ENCODE data around the gene IMPDH1. TPM values are rescaled to one million over a fixed set of nuclear protein-coding genes. Genes with fewer than 3 reads are reported as not detected.

The IMPDH1 gene
- total and polyA plus RNA-seq, 9 of the 15 experiments (the other 6 are each of a cell fraction or from before 2014, with no cell fraction given), result 0.80 to 118 (median 64.3) TPM

DNA sequence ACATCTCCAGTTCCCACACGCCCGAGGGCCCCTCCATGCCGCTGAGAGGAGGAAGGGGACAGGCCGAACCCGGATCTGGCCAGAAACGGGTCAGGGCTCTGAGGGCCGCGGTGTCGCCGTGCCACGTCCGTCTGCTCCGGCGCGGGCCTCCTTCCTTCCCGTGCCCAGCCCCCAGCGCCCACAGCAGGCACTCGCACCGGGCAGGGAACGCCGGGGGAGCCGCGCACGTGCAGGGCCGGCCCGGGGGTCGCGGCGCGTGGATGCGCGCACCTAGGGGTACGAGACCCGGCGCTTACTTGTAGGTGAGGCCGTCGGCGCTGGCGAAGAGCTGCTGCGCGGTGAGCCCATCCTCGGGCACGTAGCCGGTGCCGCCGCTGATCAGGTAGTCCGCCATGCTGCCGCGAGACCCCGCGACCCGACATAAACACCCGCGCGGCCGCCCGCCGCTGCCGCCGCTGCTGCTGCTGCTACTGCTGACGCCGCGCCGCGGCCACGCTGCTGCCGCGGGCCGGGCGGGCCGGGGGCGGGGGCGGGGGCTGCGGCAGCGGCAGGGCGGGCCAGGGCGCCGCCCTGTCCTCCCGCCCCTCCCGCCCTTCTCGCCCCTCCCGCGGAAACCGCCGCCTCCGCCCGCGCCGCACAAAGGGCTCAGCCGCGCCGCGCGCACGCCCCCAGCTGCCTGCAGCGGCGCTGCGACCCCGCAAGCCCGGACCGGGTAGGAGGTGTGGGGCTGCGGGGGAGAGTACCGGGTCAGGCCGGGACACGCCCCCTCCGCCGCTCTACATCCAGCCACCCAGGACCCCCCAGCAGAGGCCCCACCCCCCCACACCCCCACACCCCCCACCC lies 4.1 kb downstream of the IMPDH1 start (continued):
- TF ChIP-seq ZNF436 (CRISPR knock-in tag; IDR thresholded peaks at IDR 0.05) (no peak), SP2 (IDR thresholded peaks at IDR 0.05; ENCODE audit: extremely low read depth, low read depth, low read length, poor library complexity, severe bottlenecking) (no peak), SRSF9 (IDR thresholded peaks at IDR 0.05; ENCODE audit: borderline replicate concordance, low read depth, low read length) (no peak), ZBTB5 (IDR thresholded peaks at IDR 0.05) (no peak), FOS (IDR thresholded peaks at IDR 0.05; ENCODE audit: extremely low read depth, insufficient read length) (no peak), GTF2E2 (tag; IDR thresholded peaks at IDR 0.05) (no peak), ARID1B (IDR thresholded peaks at IDR 0.05) (no peak), TRIM25 (IDR thresholded peaks at IDR 0.05; ENCODE audit: borderline replicate concordance) (no peak), CCNT2 (IDR thresholded peaks at IDR 0.05; ENCODE audit: borderline replicate concordance, extremely low read depth, insufficient read length, low read depth, low read length) (peak; percentile 57), ZNF124 (CRISPR knock-in tag; IDR thresholded peaks at IDR 0.05) (no peak), ZNF79 (CRISPR knock-in tag; IDR thresholded peaks at IDR 0.05; ENCODE audit: low read depth) (no peak), JUNB (CRISPR knock-in tag; conservative IDR thresholded peaks at IDR 0.05) (0 out of 2 replicates have a peak, but pooled peaks have one; percentile 33), KLF13 (tag; IDR thresholded peaks at IDR 0.05; ENCODE audit: borderline replicate concordance, low read depth) (no peak), ZNF311 (CRISPR knock-in tag; IDR thresholded peaks at IDR 0.05) (no peak), NFE2 (IDR thresholded peaks at IDR 0.05; ENCODE audit: low read depth) (no peak), RB1 (IDR thresholded peaks at IDR 0.05; ENCODE audit: low read depth) (peak; percentile 77; the same call in 1 of the 2 replicates), KLF6 (CRISPR knock-in tag; IDR thresholded peaks at IDR 0.05; ENCODE audit: borderline replicate concordance) (no peak), LCOR (CRISPR knock-in tag; IDR thresholded peaks at IDR 0.05) (no peak), NBN (IDR thresholded peaks at IDR 0.05; ENCODE audit: low read depth) (no peak), KDM2B (CRISPR knock-in tag; IDR thresholded peaks at IDR 0.05) (peak; percentile 63; the same call in 1 of the 2 replicates), CCAR2 (IDR thresholded peaks at IDR 0.05; ENCODE audit: low read depth, low read length) (no peak), CBX2 (IDR thresholded peaks at IDR 0.05; ENCODE audit: insufficient read depth, low read length, poor library complexity, severe bottlenecking) (no peak)
- TF ChIP-seq, protein P1, sequence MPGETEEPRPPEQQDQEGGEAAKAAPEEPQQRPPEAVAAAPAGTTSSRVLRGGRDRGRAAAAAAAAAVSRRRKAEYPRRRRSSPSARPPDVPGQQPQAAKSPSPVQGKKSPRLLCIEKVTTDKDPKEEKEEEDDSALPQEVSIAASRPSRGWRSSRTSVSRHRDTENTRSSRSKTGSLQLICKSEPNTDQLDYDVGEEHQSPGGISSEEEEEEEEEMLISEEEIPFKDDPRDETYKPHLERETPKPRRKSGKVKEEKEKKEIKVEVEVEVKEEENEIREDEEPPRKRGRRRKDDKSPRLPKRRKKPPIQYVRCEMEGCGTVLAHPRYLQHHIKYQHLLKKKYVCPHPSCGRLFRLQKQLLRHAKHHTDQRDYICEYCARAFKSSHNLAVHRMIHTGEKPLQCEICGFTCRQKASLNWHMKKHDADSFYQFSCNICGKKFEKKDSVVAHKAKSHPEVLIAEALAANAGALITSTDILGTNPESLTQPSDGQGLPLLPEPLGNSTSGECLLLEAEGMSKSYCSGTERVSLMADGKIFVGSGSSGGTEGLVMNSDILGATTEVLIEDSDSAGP (CRISPR knock-in tag; IDR thresholded peaks at IDR 0.05), result 0 out of 2 replicates have a peak, but pooled peaks have one; percentile 21
